ENCODE measurements around the gene MBLAC1.

The MBLAC1 gene, protein sequence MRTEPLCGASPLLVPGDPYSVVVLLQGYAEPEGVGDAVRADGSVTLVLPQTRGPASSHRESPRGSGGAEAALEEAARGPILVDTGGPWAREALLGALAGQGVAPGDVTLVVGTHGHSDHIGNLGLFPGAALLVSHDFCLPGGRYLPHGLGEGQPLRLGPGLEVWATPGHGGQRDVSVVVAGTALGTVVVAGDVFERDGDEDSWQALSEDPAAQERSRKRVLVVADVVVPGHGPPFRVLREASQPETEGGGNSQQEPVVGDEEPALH

DNA sequence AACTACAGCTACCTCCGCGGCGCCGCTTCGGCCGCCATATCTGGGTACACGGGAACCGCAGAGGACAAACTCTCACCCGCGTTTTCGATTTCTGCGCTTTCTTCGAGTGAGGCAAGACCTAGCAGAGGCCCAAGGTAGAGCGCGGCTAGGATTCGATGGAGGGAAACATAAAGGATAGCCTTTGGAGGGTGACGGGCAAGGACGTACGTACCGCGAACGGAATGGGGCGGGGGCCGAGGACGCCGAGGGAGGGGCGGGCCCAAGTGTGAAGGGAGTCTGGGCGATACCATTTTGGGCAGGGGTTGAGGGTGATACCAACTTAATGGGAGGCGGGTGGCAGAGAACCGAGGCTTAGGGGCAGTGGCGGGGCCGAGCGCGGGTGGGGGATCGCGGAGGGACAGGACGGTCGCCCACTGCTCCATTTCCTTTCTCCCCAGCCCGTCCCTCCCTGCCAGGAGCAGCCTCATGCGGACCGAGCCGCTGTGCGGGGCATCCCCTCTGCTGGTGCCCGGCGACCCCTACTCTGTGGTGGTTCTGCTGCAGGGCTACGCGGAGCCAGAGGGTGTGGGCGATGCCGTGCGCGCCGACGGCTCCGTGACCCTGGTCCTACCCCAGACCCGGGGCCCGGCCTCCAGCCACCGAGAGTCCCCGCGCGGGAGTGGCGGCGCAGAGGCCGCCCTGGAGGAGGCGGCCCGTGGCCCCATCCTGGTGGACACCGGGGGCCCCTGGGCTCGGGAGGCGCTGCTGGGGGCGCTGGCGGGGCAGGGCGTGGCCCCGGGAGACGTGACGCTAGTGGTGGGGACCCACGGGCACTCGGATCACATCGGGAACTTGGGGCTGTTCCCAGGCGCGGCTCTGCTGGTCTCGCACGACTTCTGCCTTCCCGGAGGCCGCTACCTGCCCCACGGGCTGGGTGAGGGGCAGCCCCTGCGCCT lies at the start of gene MBLAC1:
MBLAC1 (plus strand) TSS at position 37 of the 935 bp plus-strand sequence; CDS start at position 466, 429 bp downstream.
- no peak for TF ChIP-seq GATA3 (IDR thresholded peaks at IDR 0.05; ENCODE audit: low read depth, low read length)
- TF ChIP-seq GATA2 (IDR thresholded peaks at IDR 0.05; ENCODE audit: low read depth, low read length), result no peak

DNA sequence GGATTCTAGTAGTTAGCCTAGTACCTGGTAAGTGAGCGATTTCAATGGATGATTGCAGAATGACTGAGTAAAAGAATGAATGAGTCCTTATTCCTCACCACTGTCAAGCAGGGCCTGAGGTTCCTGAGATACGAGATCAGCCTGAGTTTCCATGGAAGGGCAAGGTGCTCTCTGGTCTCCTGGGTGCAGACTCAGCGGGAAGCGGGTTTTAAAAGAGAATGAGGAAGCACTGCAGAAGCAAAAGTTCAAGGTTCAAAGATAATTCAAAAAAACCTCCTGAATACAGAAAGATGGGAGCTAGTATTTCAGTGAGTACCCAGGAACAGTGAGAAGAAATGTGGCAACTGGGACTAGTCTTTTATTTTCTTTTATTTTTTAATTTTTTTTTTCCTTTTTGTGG lies 49.6 kb upstream of the MBLAC1 start:
- TF ChIP-seq GATA3 (IDR thresholded peaks at IDR 0.05; ENCODE audit: low read depth, low read length) (no peak), GATA2 (IDR thresholded peaks at IDR 0.05; ENCODE audit: low read depth, low read length) (no peak)

DNA sequence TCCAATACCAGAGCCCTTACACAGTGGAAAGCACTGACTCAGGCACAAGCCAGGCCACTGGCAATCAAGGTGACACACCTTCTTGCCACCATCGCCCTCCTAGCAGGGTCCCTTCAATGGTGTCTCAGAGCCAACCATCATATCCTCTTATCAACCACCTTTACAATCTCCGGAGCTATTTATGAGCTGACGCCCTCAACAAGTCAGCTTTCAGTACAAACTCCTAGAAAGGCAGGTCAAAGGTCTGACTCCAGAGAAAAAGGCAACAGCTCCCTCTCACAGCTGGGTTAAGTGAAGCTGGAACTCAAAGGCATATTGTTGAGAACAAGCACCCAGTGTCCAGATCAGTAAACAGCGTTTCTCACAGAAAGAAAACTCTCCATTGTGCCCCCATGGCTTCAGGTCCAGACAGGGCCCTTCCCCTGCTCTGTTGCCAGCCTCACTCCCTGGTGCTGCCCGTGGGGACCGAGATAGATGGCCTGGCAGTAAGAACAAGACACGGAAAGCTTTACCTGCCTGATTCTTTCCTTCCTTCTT lies 47.7 kb upstream of the MBLAC1 start:
- TF ChIP-seq GATA2 (IDR thresholded peaks at IDR 0.05; ENCODE audit: low read depth, low read length), result no peak
- no peak for TF ChIP-seq GATA3 (IDR thresholded peaks at IDR 0.05; ENCODE audit: low read depth, low read length)

DNA sequence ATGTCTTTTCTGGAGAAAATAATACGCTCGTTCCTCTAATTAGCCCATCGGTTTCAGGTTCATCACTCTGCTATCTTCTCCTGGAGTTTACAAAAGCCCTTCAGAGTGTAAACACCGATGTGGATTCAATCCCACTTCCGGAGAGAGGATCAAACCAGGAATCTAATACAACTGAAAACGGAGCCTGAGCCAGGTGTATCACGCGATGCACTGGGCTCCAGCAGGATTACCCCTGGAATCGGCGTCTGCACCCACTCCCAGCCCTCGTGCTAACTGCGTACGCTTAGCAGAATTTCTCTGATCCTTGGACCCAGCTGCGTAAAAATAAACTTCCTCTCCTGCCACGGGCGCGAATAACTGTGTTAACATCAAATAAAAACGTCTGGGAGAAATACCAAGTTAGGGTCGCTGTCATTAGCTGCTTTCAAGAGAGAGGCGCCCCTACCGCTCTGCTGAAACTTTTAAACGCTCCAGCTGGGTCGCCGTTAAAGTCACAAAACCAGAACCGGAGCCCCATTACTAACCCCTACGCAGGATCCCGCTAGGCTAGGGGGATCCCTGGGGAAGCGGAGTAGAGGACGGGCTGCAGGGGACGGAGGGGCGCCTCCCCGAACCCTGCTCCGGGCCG lies 45.7 kb upstream of the MBLAC1 start:
- TF ChIP-seq GATA2 (IDR thresholded peaks at IDR 0.05; ENCODE audit: low read depth, low read length), result no peak
- TF ChIP-seq GATA3 (IDR thresholded peaks at IDR 0.05; ENCODE audit: low read depth, low read length), result no peak

DNA sequence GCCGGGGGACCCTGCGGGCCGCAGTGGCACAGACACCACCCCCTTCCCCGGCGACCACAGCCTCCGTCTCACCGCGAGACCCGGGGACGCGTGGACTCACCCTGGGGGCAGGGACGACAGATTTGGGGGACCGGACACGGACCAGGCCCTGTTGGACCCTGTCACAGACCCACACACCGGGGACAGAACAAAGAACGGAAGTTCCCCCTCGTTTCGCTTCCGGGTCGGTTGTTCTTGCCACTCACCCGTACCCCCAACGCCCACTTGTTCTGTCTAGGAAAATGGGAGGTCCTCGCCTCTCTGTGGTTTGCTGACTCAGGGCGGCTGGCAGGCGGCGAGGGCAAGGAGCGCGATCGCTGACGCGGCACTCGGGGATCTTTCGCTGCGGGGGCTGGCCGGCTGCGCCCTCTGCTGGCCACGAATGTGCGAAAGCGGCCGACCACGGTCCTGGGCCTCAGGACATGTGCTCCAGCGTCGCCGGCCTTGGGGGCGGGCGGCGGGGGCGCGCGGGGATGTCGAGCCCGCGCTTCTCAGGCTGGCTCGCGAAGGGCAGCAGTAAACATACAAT lies 45.1 kb upstream of the MBLAC1 start, which contains the start of gene ZNF3:
ZNF3 (minus strand) TSS at position 189 of the 568 bp plus-strand sequence. CDS start 4,366 bp downstream, outside the sequence.
- TF ChIP-seq GATA2 (IDR thresholded peaks at IDR 0.05; ENCODE audit: low read depth, low read length) (no peak; the same call in 1 of the 2 replicates), GATA3 (IDR thresholded peaks at IDR 0.05; ENCODE audit: low read depth, low read length) (no peak)

DNA sequence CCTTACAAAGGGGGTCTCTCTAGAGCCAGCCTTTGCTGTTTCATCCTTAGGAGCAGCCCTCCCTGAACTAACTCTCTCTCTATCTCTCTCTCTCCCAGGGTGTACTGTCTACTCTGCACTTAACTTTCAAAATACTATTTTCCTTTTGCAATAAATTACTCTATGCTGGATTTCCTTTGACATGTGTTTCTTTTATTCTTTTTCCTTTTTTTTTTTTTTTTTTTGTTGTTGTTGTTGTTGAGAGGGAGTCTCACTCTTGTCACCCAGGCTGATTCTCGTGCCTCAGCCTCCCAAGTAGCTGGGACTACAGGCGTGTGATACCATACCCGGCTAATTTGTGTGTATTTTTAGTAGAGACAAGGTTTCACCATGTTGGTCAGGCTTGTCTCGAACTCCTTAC lies 43.8 kb upstream of the MBLAC1 start:
- no peak for TF ChIP-seq GATA2 (IDR thresholded peaks at IDR 0.05; ENCODE audit: low read depth, low read length)
- TF ChIP-seq GATA3 (IDR thresholded peaks at IDR 0.05; ENCODE audit: low read depth, low read length), result no peak

DNA sequence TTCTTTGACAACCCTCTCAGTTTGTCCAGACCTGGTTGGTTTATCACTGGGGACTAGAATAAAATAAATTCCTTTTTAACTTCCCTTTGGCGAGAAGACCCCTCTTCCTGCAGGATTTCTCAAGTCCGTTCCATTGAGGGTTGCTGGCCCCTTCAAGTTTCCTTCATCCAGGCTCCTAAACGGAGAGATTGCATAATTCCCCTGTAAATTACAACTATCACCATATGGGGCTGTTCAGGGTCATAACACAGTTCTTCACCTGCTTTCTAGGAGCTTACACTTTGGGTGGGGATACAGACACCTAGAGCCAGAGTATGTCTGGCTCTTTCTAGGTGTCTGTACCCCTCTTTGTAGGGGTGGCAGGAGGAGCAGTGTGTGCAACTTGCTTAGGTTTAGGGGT lies 41.3 kb upstream of the MBLAC1 start:
- no peak for TF ChIP-seq GATA2 (IDR thresholded peaks at IDR 0.05; ENCODE audit: low read depth, low read length)
- TF ChIP-seq GATA3 (IDR thresholded peaks at IDR 0.05; ENCODE audit: low read depth, low read length), result no peak

DNA sequence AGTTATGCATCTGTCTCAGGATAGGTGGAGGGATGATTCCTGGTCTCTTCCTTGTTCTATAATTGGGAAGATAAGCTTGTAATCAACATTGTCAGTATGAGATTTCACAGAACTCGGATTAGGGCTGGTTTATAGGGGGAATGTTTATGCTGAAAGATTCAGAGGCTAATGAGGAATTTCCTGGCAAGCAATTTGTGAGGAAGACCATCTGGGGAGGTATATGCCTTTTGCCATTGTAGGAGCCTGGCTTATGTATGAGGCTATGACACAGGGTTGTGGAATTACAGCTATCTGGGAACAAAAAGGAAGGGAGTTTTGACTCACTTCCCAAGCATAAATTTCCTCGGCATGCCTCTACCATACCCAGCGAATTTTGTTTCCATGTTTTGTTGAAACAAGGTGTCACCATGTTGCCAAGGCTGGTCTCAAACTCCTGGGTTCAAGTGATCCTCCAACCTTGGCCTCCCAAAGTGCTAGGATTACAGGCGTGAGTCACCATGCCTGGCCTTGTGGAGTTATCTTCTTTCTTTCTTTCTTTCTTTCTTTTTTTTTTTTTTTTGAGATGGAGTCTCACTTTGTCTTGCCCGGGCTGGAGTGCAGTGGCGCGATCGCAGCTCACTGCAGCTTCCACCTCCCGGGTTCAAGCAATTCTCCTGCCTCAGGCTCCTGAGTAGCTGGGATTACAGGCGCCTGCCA lies 39.6 kb upstream of the MBLAC1 start:
- no peak for TF ChIP-seq GATA2 (IDR thresholded peaks at IDR 0.05; ENCODE audit: low read depth, low read length)
- no peak for TF ChIP-seq GATA3 (IDR thresholded peaks at IDR 0.05; ENCODE audit: low read depth, low read length)

DNA sequence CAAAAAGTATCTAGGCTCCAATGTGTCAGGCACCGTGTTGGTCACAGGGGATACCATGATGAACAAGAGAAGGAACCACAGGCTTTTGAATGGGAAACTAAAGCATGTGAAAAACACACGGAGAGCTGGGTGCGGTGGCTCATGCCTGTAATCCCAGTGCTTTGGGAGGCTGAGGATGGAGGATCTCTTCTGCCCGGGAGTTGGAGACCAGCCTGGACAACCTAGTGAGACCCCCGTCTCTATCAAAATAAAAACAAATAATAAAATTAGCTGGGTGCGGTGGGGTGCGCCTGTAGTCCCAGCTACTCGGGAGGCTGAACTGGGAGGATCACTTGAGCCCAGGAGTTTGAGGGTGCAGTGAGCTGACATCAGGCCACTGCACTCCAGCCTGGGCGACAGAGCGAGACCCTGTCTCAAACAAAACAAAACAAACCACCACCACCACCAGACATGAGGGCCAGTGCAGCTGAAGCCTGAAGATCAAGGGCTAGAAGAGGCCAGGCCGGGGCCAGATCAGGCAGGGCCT lies 38.6 kb upstream of the MBLAC1 start:
- TF ChIP-seq GATA2 (IDR thresholded peaks at IDR 0.05; ENCODE audit: low read depth, low read length) (no peak), GATA3 (IDR thresholded peaks at IDR 0.05; ENCODE audit: low read depth, low read length) (no peak)

DNA sequence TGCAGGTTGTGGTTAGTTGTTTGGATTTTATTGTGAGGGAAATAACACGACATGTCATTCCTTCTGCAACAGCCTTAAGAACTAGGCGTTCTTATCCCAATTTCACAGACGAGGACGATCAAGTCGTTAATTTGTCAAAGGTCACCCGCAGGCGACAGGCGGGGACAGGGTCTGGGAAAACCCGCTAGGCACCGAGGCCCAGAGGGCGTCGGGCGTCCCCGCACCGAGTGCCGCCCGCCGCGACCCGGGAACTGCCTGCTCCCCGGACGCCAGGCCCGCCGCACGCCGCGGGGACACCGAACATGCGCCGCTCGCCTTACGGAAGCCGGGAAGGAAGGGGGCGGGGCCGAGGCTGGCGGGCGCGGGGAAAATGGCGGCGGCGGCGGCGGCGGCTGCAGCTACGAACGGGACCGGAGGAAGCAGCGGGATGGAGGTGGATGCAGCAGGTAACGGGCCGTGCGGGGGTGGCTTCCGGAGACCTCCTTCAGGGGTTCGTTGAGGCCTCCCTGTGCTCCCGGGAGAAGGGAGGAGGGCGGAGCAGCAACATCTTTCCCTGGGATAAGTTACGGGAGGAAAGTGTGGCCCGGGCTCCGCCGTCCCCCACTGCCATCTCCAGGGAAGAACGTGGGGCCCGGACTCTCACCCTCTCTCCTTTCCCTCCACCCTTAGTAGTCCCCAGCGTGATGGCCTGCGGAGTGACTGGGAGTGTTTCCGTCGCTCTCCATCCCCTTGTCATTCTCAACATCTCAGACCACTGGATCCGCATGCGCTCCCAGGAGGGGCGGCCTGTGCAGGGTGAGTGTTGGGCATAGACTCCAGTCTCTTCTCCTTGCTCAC lies 37.9 kb upstream of the MBLAC1 start, which contains the start of gene COPS6:
COPS6 (plus strand) TSS at position 349 of the 837 bp plus-strand sequence; CDS start at position 371, 22 bp downstream.
- TF ChIP-seq GATA2 (IDR thresholded peaks at IDR 0.05; ENCODE audit: low read depth, low read length), result no peak
- no peak for TF ChIP-seq GATA3 (IDR thresholded peaks at IDR 0.05; ENCODE audit: low read depth, low read length)

DNA sequence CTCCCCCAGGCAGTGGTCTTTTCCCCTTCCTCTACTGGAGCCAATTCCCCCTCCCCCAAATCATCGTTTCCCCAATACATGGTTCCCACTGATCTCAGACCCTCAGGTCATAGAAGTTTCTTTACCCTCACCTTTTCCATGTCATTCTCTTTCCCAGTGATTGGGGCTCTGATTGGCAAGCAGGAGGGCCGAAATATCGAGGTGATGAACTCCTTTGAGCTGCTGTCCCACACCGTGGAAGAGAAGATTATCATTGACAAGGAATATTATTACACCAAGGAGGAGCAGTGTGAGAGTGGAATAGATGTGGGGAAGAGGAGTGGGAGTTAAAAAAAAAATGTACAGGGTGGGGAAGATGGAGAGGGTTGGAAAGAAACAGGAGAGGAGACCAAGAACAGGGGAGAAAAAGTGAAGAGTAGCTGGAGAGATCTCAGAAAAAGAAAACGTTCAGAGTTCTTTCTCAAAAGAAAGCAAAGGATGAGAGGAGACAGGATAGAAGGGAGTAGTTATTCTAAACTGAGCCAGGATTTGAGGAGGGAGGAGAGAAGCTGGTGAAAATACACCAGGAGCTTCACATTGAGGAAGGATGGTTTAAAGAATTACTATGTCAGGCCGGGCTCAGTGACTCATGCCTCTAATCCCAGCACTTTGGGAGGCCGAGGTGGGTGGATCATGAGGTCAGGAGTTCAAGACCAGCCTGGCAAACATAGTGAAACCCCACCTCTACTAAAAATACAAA lies 37.1 kb upstream of the MBLAC1 start:
- TF ChIP-seq GATA3 (IDR thresholded peaks at IDR 0.05; ENCODE audit: low read depth, low read length) (no peak), GATA2 (IDR thresholded peaks at IDR 0.05; ENCODE audit: low read depth, low read length) (no peak)

Measured in SH-SY5Y (cell line).